Kidney capillary endothelial cell (primary cell): ENCODE data around the gene CBX2.

Experiments used
- DNase-seq: peaks from one replicate; pipeline ENCODE4 v3.0.0-alpha.2; 2018; ENCODE audit warnings: low spot score

Gene CBX2

DNA sequence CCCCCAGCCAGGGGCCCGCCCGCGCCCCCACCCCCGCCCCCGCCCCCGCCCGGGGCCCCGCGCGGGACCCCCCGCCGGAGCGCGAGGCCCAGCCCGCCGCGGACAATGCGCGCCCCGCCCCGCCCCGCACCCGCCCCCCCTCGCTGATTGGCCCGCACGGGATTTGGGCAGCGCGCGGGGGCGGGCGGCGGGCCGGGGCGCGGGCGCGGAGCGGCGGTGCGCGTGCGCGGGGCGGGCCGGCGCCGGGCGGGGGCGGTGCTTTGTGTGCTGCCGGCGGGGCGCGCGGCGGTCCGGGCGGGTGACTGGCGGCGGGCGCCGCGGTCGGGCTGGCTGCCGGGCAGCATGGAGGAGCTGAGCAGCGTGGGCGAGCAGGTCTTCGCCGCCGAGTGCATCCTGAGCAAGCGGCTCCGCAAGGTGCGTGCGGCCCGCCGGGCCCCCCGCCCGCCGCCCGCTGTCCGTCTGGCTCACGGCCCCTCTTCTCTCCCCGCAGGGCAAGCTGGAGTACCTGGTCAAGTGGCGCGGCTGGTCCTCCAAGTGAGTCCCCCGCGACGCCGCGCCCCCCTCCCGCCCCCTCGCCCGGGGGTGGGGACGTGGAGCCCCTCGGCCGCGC is at the start of gene CBX2:
CBX2 (plus strand) TSS at position 255 of the 610 bp plus-strand sequence; CDS start at position 343, 88 bp downstream.
- DNase-seq: peak; percentile 66

DNA sequence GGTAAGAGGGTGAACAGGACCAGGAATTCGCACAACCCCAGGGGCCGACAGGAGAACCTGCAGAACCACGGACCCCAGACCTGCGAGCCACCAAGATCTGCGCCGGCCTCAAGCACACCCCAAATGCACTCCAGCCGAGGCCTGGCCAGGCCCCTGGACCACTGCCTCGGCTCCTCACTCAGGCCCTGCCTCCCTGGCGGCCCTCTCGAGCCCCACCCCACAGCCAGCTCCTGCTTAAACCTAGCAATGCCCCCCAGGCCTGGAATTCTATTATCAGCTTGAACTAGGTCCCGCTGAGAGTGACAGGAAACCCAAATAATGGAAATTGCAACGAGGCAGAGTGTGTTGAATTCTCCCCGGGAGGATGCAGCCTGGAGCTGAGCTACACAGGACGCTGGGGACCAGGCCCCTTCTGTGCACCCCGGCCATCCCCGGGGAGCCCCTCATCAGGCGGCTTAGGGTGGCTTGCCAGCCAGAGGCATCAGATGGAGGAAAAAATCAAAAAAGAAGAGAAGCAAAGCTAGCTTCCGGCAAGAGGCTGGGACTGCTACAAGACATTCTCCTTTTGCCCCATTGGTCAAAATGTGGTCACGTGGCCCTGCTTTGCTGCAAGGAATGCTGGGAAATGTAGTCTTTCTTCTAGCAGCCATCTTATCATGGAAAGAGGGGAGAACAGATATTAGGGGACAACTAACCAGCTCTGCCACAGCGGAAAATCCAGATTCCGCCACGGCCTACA is 49.6 kb upstream of the CBX2 start:
- DNase-seq: peak; percentile 85

DNA sequence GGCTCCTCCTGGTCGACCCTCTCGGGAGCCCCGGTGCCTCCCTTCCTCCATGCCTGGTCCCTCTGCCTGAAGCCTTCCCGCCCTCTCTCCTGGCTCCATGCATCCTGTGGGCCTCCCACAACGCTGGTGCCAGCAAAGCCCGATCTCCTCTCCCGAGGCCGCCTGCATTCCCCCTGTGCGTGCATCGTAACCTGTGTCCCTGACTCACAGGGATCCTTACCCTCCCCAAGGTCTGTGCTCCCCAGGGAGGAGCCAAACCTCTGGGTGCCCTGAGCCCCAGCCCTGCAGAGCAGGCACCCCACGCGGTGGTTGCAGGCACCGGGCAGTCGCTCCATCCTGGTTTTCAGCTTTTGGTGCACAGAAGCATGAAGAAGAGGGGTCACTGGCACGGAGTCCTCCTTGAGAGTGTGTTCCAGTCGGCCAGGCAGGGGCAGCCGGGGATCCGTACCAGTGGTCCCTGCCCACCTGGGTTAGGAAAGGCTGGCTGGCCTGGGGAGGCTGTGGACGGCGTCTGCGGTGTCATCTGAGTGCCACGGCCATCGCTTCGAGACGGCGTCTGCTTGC is 49.0 kb upstream of the CBX2 start:
- DNase-seq: no peak

DNA sequence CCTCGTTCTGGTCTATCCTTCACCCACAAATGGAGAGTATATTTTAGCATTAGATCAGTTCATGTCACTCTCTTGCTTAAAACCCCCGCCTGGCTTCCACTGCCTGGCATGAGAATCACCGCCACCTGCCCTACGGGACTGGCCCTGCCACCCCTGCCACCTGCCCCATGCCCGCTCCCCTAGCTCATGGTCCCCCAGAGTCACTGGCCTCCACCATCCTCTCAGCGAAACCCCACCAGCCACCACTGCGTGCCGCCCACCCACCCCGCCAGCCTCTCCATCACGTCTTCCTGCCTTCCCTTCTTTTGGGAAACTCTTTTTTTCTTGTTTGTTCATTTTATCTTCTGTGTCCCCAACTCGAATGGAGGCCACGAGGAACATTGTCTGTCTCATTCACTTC is 48.2 kb upstream of the CBX2 start:
- no peak for DNase-seq

DNA sequence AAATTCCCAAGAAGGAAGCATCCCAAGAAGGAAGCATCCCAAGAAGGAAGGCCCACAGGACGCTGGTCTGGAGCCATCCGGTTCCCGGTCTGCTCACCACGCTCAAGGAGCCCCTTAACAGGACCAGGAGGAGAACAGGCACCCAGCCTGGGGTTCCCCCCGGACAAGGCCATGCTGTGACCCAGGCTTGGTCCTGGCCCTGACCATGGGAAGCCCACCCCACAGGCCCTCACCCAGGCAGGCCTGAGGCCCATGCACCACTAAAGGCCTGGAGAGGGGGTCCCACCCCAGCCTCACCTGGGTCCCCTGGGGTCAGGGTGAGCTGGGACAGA is 47.5 kb upstream of the CBX2 start:
- no peak for DNase-seq

DNA sequence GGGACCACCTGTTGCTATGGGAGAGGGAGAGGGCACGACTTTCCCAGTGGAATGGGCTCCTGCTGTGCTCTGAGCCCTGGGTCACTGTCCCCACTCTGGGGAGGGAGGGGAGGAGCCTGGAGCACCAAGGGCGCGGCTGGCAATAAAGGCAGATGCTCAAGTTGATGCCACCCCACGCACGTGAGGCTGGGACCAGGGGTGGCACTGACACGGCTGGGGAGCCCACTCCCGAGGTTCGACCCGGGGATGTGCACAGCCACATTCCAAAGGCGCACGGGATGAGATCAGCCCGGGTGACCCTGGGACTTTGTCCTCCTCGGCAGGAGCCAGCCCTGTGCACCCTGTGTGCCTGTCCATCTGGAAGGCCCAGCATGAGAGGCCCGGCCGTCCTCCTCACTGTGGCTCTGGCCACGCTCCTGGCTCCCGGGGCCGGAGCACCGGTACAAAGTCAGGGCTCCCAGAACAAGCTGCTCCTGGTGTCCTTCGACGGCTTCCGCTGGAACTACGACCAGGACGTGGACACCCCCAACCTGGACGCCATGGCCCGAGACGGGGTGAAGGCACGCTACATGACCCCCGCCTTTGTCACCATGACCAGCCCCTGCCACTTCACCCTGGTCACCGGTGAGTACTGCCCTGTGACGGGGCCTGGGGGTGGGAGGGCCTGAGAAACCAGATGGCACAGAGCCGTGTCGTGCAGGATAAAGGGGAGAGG is 47.0 kb upstream of the CBX2 start, which contains the start of gene ENPP7:
ENPP7 (plus strand) TSS at position 175 of the 715 bp plus-strand sequence; CDS start at position 372, 197 bp downstream.
- no peak for DNase-seq

GRCh38 chr17:79732254-79732653 is 45.7 kb upstream of the CBX2 start:
- no peak for DNase-seq

DNA sequence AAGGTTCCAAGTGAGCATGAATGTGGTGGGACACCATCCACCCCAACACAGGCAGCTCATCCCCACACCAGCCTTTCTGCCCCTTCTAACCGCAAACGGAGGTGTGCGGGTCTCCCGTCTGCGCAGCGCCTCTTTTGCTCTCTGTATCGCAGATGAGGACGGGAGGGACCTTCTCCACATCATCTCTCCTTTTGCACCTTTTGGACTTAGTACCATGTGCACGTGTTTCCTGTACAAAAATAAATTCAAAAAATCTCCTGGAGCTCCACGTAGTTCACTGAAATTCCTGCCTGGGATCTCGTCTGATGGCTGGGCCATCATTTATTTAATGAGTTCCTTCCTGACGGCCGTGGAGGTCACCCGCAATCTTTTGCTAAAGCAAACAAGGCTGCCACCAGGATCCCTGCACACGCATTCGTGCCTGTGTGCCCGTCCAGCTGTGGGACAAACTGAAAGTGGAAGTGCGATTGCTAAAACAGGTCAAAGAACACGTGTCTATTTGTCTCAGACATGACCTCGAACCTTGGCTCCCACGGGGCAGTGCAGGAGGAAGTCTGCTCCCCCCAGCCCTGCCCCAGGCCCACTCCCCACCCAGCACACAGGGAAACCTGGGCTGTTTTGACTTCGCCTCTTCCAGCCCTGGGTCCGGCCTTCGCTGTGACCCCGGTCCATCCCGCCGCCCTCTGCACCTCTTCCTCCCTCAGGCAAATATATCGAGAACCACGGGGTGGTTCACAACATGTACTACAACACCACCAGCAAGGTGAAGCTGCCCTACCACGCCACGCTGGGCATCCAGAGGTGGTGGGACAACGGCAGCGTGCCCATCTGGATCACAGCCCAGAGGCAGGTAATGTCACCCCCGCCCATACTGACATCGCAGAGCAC is 44.9 kb upstream of the CBX2 start:
- no peak for DNase-seq

- no peak for DNase-seq
Observed at GRCh38 chr17:79733692-79734070, 44.3 kb upstream of the CBX2 start.

GRCh38 chr17:79735096-79735495 is 42.9 kb upstream of the CBX2 start:
- DNase-seq: no peak

GRCh38 chr17:79737046-79737921 is 40.7 kb upstream of the CBX2 start:
- DNase-seq: no peak

DNA sequence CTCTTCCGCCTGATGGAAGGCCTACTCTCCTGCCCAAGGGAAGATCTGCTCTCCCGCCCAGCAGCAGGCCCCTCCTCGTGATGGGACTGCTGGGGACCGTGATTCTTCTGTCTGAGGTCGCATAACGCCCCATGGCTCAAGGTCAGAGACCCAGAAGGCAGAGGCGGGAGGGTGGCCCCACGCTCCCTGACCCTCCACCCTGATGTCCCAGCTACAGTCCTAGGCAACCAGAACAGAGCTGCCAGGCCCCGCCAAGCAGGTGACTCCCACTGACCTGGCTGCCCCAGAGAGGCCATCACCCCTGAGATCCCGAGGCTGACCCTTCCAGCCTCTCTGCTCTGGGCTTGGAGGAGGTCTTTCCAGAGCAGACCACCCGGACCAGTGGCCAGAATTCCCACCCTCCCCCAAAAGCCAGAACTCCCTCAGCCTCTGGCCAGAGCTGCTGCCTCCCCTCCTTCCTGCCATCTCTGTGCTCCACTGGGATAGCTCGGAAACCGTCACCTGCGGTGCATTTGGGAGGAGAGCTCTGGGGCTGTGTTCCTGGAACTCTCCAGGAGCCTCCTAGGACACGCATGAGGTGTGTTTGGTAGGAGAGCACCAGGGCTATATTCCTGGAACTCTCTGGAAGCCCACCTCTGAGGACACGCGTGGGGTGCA is 39.9 kb upstream of the CBX2 start:
- no peak for DNase-seq

- DNase-seq: no peak
Observed at GRCh38 chr17:79738643-79739042, 39.3 kb upstream of the CBX2 start.

- DNase-seq: no peak
Observed at GRCh38 chr17:79739148-79740062, 38.5 kb upstream of the CBX2 start.

- no peak for DNase-seq
Observed at GRCh38 chr17:79740413-79740812, 37.5 kb upstream of the CBX2 start.

- DNase-seq: no peak
Observed at GRCh38 chr17:79741401-79741750, 36.6 kb upstream of the CBX2 start.

GRCh38 chr17:79741751-79742588 is 36.0 kb upstream of the CBX2 start:
- DNase-seq: peak; percentile 29

GRCh38 chr17:79742589-79742918 is 35.4 kb upstream of the CBX2 start:
- no peak for DNase-seq
